Ascending aorta (tissue), 2 donors: ENCODE measurements around the gene RELB. TPM values are rescaled to one million over a fixed set of nuclear protein-coding genes. Genes with fewer than 3 reads are reported as not detected.

Source experiments
- DNase-seq, 2 donors: peaks; one replicate each; pipeline ENCODE4 v3.0.0-alpha.2; 2019; ENCODE audit warnings: low spot score in 2 of 2
- H3K27ac ChIP-seq, 2 donors: fragments of 200-600 bp; sonication (generic); one replicate each; pipeline ENCODE4 v1.5.1; 2016 to 2017; ENCODE audit warnings: mild to moderate bottlenecking in 1 of 2
- H3K27me3 ChIP-seq: fragments of 200-600 bp; sonication (generic); one replicate; pipeline ENCODE4 v1.5.1; 2017
- H3K36me3 ChIP-seq, 2 donors: fragments of 200-600 bp; sonication (generic); one replicate each; pipeline ENCODE4 v1.5.1; 2016
- H3K4me1 ChIP-seq, 2 donors: fragments of 200-600 bp; sonication (generic); one replicate each; pipeline ENCODE4 v1.5.1; 2016 to 2017; ENCODE audit warnings: mild to moderate bottlenecking in 1 of 2
- H3K4me3 ChIP-seq, 2 donors: fragments of 200-600 bp; sonication (generic); one replicate each; pipeline ENCODE4 v1.5.1; 2016 to 2017; ENCODE audit warnings: mild to moderate bottlenecking in 1 of 2
- H3K9me3 ChIP-seq, 2 donors: fragments of 200-600 bp; sonication (generic); one replicate each; pipeline ENCODE4 v1.5.1; 2016
- CTCF ChIP-seq, 3 experiments: fragments of 200-600 bp in 2 of 3; fragments of 450-650 bp in 1 of 3; sonication (generic) in 2 of 3; IDR thresholded peaks; one replicate each; pipeline ENCODE4 v1.5.1; 2016 to 2019; ENCODE audit warnings: antibody characterized with exemption in 3 of 3, mild to moderate bottlenecking in 1 of 3, moderate library complexity in 1 of 3
- intact Hi-C: fragments of 100-400 bp; cut with DNase I; formaldehyde crosslinking; loops from one replicate; pipeline ENCODE4 v1.15.1; 2023
- total RNA-seq: library from RNA; depleted of rRNA; stranded (reverse); fragments of >200 nt; gene quantifications from one replicate; pipeline ENCODE4 v1.1.0, GENCODE V29; 2016

The RELB gene
- total RNA-seq, 1 donor from 2014 or later = 8.7 TPM

DNA sequence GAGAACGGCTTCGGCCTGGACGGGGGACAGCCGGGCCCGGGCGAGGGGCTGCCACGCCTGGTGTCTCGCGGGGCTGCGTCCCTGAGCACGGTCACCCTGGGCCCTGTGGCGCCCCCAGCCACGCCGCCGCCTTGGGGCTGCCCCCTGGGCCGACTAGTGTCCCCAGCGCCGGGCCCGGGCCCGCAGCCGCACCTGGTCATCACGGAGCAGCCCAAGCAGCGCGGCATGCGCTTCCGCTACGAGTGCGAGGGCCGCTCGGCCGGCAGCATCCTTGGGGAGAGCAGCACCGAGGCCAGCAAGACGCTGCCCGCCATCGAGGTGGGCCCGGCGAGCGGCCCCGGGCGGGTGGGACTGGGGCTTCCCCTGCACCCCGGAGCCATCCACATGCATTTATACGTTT, 10.7 kb downstream of the RELB start:
- H3K27ac ChIP-seq = no peak overlapping the region
- TF ChIP-seq CTCF (IDR thresholded peaks at IDR 0.05) = no peak
- intact Hi-C loops = loop anchor here (10.0 kb wide), 1 partner anchor 233 kb away; the partner anchor contains the start of gene EXOC3L2
- H3K36me3 ChIP-seq = peaks cover 12 to 16% of the 10 kb centered on the region in 2 donors
- no peak overlapping the region for H3K4me3 ChIP-seq
- H3K9me3 ChIP-seq = no peaks in the 10 kb centered on the region
- DNase-seq = no peak
- no peaks in the 10 kb centered on the region for H3K27me3 ChIP-seq
- no peaks in the 10 kb centered on the region for H3K4me1 ChIP-seq

- Histone ChIP-seq H3K9me3 (no peaks in the 10 kb centered on the region), H3K27me3 (no peaks in the 10 kb centered on the region), H3K4me1 (no peaks in the 10 kb centered on the region), H3K27ac (peak overlapping the region in 1 of 2 donors; percentile 28), H3K36me3 (peaks cover 11 to 12% of the 10 kb centered on the region in 2 donors), H3K4me3 (no peak overlapping the region)
- TF ChIP-seq CTCF (IDR thresholded peaks at IDR 0.05) = peak; percentile 40 to 57 (median 45)
- intact Hi-C loops = loop anchor here (10.0 kb wide), 1 partner anchor 228 kb away; the partner anchor contains the start of gene EXOC3L2
- DNase-seq = peak; percentile 19 to 75
These were observed 15.4 kb downstream of the RELB start for GRCh38 chr19:45016388-45017314.

- TF ChIP-seq CTCF (IDR thresholded peaks at IDR 0.05) = no peak
- Histone ChIP-seq H3K9me3 (no peaks in the 10 kb centered on the region), H3K4me1 (no peaks in the 10 kb centered on the region), H3K27ac (no peak overlapping the region), H3K4me3 (no peak overlapping the region), H3K36me3 (peaks cover 2 to 3% of the 10 kb centered on the region in 2 donors), H3K27me3 (no peaks in the 10 kb centered on the region)
- intact Hi-C loops = loop anchor here (10.0 kb wide), 1 partner anchor 226 kb away; the partner anchor contains the start of gene EXOC3L2
- DNase-seq = no peak
These were observed 17.9 kb downstream of the RELB start for GRCh38 chr19:45019187-45019586.

DNA sequence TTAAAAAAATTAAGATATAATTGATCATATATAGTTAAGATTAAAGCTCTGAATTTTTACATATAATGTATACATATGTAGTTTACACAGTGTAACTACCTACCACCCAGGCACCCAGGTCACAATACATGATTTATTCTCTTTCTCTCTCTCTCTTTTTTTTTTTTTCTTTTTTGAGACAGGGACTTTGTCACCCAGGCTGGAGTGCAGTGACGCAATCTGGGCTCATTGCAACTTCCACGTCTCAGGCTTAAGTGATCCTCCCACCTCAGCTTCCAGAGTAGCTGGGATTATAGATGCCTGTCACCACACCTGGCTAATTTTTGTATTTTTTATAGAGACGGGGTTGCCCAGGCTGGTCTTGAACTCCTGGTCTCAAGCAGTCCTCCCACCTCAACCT, 18.8 kb downstream of the RELB start:
- intact Hi-C loops = no loop called here
- Histone ChIP-seq H3K27ac (no peak overlapping the region), H3K4me3 (no peak overlapping the region), H3K9me3 (no peaks in the 10 kb centered on the region), H3K4me1 (no peaks in the 10 kb centered on the region), H3K27me3 (no peaks in the 10 kb centered on the region), H3K36me3 (peaks cover 2 to 3% of the 10 kb centered on the region in 2 donors)
- TF ChIP-seq CTCF (IDR thresholded peaks at IDR 0.05) = no peak
- DNase-seq = no peak

- Histone ChIP-seq H3K27me3 (no peaks in the 10 kb centered on the region), H3K36me3 (peaks cover 8% of the 10 kb centered on the region in 2 donors), H3K9me3 (no peaks in the 10 kb centered on the region), H3K4me1 (no peaks in the 10 kb centered on the region), H3K4me3 (no peak overlapping the region), H3K27ac (no peak overlapping the region)
- intact Hi-C loops = no loop called here
- TF ChIP-seq CTCF (IDR thresholded peaks at IDR 0.05) = no peak
- DNase-seq = no peak
These were observed 20.7 kb downstream of the RELB start for GRCh38 chr19:45021971-45022370.
